ENCODE results near the gene TENM4.

- TF ChIP-seq EZH2phosphoT487 (IDR thresholded peaks at IDR 0.05; ENCODE audit: borderline replicate concordance, low read length) (no peak), CTCF (IDR thresholded peaks at IDR 0.05; ENCODE audit: low read depth, low read length, poor library complexity, severe bottlenecking) (peak; percentile 68)
Observed at GRCh38 chr11:79100093-79100910, 340.5 kb downstream of the TENM4 start.

All from DOHH2 (cell line).